Measurements from ENCODE around the gene ATP13A3. TPM values are rescaled to one million over a fixed set of nuclear protein-coding genes. Genes with fewer than 3 reads are reported as not detected.

The ATP13A3 gene
- total RNA-seq, 1 experiment from 2014 or later: 264 TPM

- DNase-seq (ENCODE audit: low spot score): peak; percentile 18
Observed at GRCh38 chr3:194370753-194371152, 116.0 kb downstream of the ATP13A3 start.

DNA sequence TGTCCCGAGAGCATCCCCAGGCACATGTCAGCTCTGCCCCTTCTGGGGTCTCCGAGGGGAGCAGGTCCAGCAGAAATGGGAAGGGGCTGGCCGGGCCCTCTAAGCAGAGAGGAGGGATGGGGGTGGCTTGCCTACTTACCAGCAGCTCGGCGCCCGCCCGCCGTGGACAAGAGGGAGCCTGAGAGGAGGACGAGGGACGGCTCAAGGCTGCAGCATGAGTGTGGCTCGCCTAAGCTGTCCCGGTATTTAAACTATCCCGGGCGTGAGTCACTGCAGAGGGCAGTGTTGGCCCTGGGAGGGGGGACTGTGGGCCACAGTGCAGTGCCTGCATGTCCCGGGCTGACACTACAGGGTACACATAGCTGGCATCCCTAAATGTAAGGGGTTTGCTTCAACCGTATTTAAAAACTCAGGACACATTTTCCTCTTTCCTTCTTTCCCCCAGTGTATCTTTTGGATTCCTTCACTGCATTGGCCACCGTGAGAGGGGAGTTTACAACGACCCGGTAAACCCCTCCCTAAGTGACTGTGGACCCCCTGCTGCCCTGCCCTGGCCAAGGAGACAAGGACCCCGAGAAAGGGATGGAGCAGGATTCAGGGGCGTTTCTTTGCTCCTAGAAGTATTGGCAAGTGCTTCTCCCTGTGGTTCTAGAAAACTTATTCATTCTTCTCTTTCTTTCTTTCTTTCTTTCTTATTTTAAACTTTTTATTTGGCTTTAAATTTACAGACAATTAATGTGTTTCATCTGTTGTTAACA is 117.1 kb downstream of the ATP13A3 start, which contains the start of gene LRRC15:
Gene LRRC15 (minus strand): TSS at position 222 of the 758 bp plus-strand sequence. CDS start 8,700 bp downstream, outside the sequence.
- peak; percentile 77 for DNase-seq (ENCODE audit: low spot score)

- DNase-seq (ENCODE audit: low spot score): no peak
Observed at GRCh38 chr3:194368918-194369317, 117.9 kb downstream of the ATP13A3 start.

DNA sequence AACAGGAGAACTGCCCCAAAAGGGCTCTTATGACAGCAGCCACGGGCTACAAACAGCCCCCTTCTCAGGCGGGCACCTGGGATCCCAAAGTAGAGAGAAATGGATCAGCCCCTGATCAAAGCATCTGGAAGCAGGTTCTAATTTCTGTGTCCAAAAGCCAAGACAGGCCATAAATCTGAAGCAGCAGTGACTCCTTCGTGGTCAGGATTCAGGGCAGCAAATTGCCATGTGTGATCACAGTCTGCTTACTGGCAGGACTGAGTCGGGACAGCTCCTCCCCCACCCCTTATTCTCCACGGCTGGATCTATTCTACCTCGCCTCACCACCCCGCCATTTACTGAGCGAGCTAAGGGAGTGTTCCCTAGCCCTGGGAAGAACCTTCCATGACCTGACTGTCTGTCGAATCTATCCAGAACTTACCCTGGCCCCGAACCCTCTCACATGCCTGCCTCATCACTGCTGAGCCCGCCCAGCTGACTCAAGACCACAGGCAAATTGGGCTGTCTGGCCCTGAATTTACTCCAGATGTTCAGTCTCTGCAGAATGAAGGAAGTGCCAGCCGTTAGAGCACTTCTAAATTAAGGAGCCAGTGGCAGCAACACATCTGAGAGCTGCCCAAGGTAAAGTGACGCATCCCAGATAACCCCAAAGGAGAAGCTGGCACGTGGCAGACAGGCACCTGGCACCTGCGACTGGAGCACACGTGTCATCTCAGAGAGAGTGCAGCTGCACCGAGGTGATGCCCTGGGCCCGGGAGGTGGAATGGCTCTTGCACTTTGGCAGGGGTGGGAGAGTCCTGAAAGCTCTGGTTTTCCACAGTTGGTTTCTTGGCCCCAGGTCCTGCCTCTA is 118.6 kb downstream of the ATP13A3 start:
- DNase-seq (ENCODE audit: low spot score): peak; percentile 79

- DNase-seq (ENCODE audit: low spot score): no peak
Observed at GRCh38 chr3:194365978-194366490, 120.8 kb downstream of the ATP13A3 start.

GRCh38 chr3:194365526-194365925 is 121.3 kb downstream of the ATP13A3 start:
- DNase-seq (ENCODE audit: low spot score): no peak

- DNase-seq (ENCODE audit: low spot score): peak; percentile 97
Observed at GRCh38 chr3:194364652-194365434, 122.0 kb downstream of the ATP13A3 start.

DNA sequence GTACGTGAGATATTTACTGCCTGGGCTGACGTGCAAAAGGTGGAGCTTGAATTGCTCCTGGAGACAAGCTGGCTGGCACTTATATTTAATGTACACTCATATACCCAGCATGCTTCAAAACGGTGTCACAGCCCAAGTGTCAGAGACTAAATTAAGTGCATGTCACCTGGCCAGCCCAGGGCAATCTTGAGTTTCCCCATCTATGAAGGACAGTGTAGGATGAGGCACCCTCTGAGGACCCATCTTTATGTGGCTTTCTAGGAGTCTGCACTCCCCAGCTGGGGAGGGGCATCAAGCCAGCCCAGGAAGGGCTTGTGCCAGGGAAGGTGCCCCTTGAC is 122.5 kb downstream of the ATP13A3 start:
- DNase-seq (ENCODE audit: low spot score): no peak

GRCh38 chr3:194360568-194360967 is 126.2 kb downstream of the ATP13A3 start:
- no peak for DNase-seq (ENCODE audit: low spot score)

GRCh38 chr3:194357681-194358080 is 129.1 kb downstream of the ATP13A3 start:
- no peak for DNase-seq (ENCODE audit: low spot score)

- no peak for DNase-seq (ENCODE audit: low spot score)
Observed at GRCh38 chr3:194355379-194355778, 131.4 kb downstream of the ATP13A3 start.

DNA sequence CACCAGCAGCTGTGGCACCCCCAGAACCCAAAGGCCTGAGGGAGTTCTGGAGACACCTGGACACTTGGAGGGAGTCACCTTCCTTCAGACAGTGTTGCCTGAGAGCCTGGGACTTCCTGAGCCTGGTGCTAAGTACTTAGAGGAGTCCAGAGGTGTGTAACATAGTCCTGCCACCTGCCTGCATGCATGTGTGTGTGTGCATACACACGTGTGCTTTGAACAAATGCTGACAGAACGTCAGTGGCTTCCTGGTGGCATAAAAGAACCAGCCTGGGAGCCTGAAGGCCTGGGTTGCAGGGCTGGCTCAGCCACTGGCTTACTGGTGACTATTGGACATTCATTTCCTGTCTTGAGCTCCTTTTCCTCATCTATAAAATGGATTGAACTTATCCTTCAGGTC is 132.5 kb downstream of the ATP13A3 start:
- no peak for DNase-seq (ENCODE audit: low spot score)

Other genes starting within 250 kb of the ATP13A3 start
- gene CPN2, start 135.7 kb downstream of the ATP13A3 start, total RNA-seq (2014; rRNA removed; shearing (Covaris generic)): 0.10 TPM in 1 of 2 replicates, not detected in the other
- 33.3 and 47.7 TPM in 2 replicates for gene LRRC15, start 117.3 kb downstream of the ATP13A3 start, total RNA-seq (2014; rRNA removed; shearing (Covaris generic))
- gene GP5, start 87.7 kb downstream of the ATP13A3 start, total RNA-seq (2014; rRNA removed; shearing (Covaris generic)): 0.02 and 0.10 TPM in 2 replicates
- 14.2 and 15.4 TPM in 2 replicates for gene TMEM44, start 146.4 kb upstream of the ATP13A3 start, total RNA-seq (2014; rRNA removed; shearing (Covaris generic))
- 55.1 and 72.7 TPM in 2 replicates for gene LSG1, start 185.2 kb upstream of the ATP13A3 start, total RNA-seq (2014; rRNA removed; shearing (Covaris generic))
- 8.2 and 10.4 TPM in 2 replicates for gene FAM43A, start 198.9 kb upstream of the ATP13A3 start, total RNA-seq (2014; rRNA removed; shearing (Covaris generic))